CD4-positive, alpha-beta T cell (primary cell): ENCODE measurements around the gene ACOX3. TPM values are rescaled to one million over a fixed set of nuclear protein-coding genes. Genes with fewer than 3 reads are reported as not detected.

Experiments
- ATAC-seq: fragments of 200-7000 bp; cut with Tn5 transposase; one replicate; pipeline ENCODE4 v1.10.0; 2022; ENCODE audit warnings: mild to moderate bottlenecking; ENCODE audit not compliant: poor library complexity
- CTCF ChIA-PET: fragments of 350-600 bp; sonication (Branson Sonifier 250); formaldehyde crosslinking; loops from one replicate; lab custom pipeline; 2021; ENCODE audit warnings: antibody characterized with exemption, inconsistent platforms; lab: Charles Lee
- POLR2A ChIA-PET: fragments of 350-600 bp; sonication (Branson Sonifier 250); formaldehyde crosslinking; loops from one replicate; lab custom pipeline; 2021; ENCODE audit warnings: antibody characterized with exemption, inconsistent platforms; lab: Charles Lee
- DNase-seq, 14 experiments: peaks; one replicate each; pipeline ENCODE4 v3.0.0-alpha.2; 2013 to 2020; ENCODE audit warnings: mixed read lengths in 2 of 14
- H3K27ac ChIP-seq, 2 donors: one replicate each; pipeline versions ENCODE4 v1.5.1 to v1.7.0; 2013; ENCODE audit warnings: low read length in 2 of 2, low read depth in 1 of 2, mild to moderate bottlenecking in 1 of 2
- H3K27me3 ChIP-seq, 2 experiments: 1 replicate in 1 of 2; 2 replicates in 1 of 2; pipeline versions ENCODE4 v1.6.1 to v1.7.0; 2013; ENCODE audit warnings: low read length in 2 of 2, control low read depth in 1 of 2, mild to moderate bottlenecking in 1 of 2, moderate library complexity in 1 of 2; ENCODE audit not compliant: insufficient read depth in 2 of 2, control insufficient read depth in 1 of 2
- H3K36me3 ChIP-seq: one replicate; pipeline ENCODE4 v1.6.1; 2013; ENCODE audit warnings: low read length, control low read depth; ENCODE audit not compliant: insufficient read depth
- H3K4me1 ChIP-seq: one replicate; pipeline ENCODE4 v1.6.1; 2013; ENCODE audit warnings: low read length, control low read depth; ENCODE audit not compliant: insufficient read depth
- H3K4me3 ChIP-seq: one replicate; pipeline ENCODE4 v1.5.1; 2013; ENCODE audit warnings: mild to moderate bottlenecking, low read length, moderate library complexity
- H3K9me3 ChIP-seq, 2 experiments: 1 replicate in 1 of 2; 2 replicates in 1 of 2; pipeline versions ENCODE4 v1.6.1 to v1.7.0; 2013; ENCODE audit warnings: low read length in 2 of 2, mild to moderate bottlenecking in 2 of 2, control low read depth in 1 of 2, moderate library complexity in 1 of 2; ENCODE audit not compliant: control insufficient read depth in 1 of 2, insufficient read depth in 1 of 2
- H3K27ac Mint-ChIP-seq: one replicate; pipeline ENCODE4 v1.8.0; 2020; ENCODE audit warnings: mixed read lengths
- H3K27me3 Mint-ChIP-seq: one replicate; pipeline ENCODE4 v1.8.0; 2021; ENCODE audit warnings: mixed read lengths
- H3K36me3 Mint-ChIP-seq: one replicate; pipeline ENCODE4 v1.8.0; 2021; ENCODE audit warnings: low read depth, mixed read lengths
- H3K4me1 Mint-ChIP-seq: one replicate; pipeline ENCODE4 v1.8.0; 2021; ENCODE audit warnings: low read depth, mixed read lengths
- H3K4me3 Mint-ChIP-seq: one replicate; pipeline ENCODE4 v1.8.0; 2020; ENCODE audit warnings: mild to moderate bottlenecking, mixed read lengths
- H3K9me3 Mint-ChIP-seq: one replicate; pipeline ENCODE4 v1.8.0; 2020; ENCODE audit warnings: mixed read lengths
- CTCF ChIP-seq: fragments of 200-600 bp; IDR thresholded peaks from one replicate; pipeline ENCODE4 v1.8.0; 2022; ENCODE audit warnings: antibody characterized with exemption, mild to moderate bottlenecking
- intact Hi-C, 2 experiments: fragments of 100-400 bp; cut with DNase I in 1 of 2; cut with micrococcal nuclease in 1 of 2; formaldehyde crosslinking; loops; one replicate each; pipeline versions ENCODE4 v1.15.1 to v1.9.0; 2023 to 2025; cut with DNase I, micrococcal nuclease
- total RNA-seq, 174 experiments: library from RNA in 2 of 174; stranded (reverse) in 2 of 174; gene quantifications; one replicate each; pipeline ENCODE4 v1.2.3 and lab custom pipeline; 2021 to 2026

ACOX3 gene
- total RNA-seq, 2 experiments from 2014 or later, result 4.9 to 6.1 TPM

GRCh38 chr4:8404791-8405515 is 35.6 kb downstream of the ACOX3 start:
- DNase-seq (no peak), ATAC-seq (no peak)
- no peak overlapping the region for H3K4me3 ChIP-seq
- ChIA-PET POLR2A (no interaction called here), CTCF (interaction anchor here (3.0 kb wide), 1 partner anchor 228 kb away, joined by 11 read pairs; no protein-coding TSS in a partner anchor)
- Mint-ChIP-seq H3K27me3 (no peaks in the 10 kb centered on the region), H3K27ac (no peak overlapping the region), H3K4me3 (no peak overlapping the region), H3K36me3 (peaks cover 56% of the 10 kb centered on the region), H3K4me1 (no peaks in the 10 kb centered on the region), H3K9me3 (no peaks in the 10 kb centered on the region)
- peaks cover 9% of the 10 kb centered on the region for H3K4me1 ChIP-seq
- H3K27ac ChIP-seq, result no peak overlapping the region
- H3K9me3 ChIP-seq, result no peaks in the 10 kb centered on the region
- no peaks in the 10 kb centered on the region for H3K27me3 ChIP-seq
- H3K36me3 ChIP-seq, result peaks cover 24% of the 10 kb centered on the region
- no peak for TF ChIP-seq CTCF
- intact Hi-C loops, result no loop called here

- no peaks in the 10 kb centered on the region for H3K9me3 ChIP-seq
- H3K27me3 ChIP-seq, result no peaks in the 10 kb centered on the region
- H3K4me3 Mint-ChIP-seq, result no peak overlapping the region
- no peaks in the 10 kb centered on the region for H3K9me3 Mint-ChIP-seq
- H3K36me3 Mint-ChIP-seq, result peaks cover 51% of the 10 kb centered on the region
- H3K27me3 Mint-ChIP-seq, result no peaks in the 10 kb centered on the region
- H3K27ac ChIP-seq, result no peak overlapping the region
- DNase-seq (no peak), ATAC-seq (no peak)
- peaks cover 26% of the 10 kb centered on the region for H3K36me3 ChIP-seq
- CTCF ChIA-PET, result interaction anchor here (3.0 kb wide), 1 partner anchor 227 kb away, joined by 11 read pairs; no protein-coding TSS in a partner anchor
- POLR2A ChIA-PET, result no interaction called here
- H3K4me1 ChIP-seq, result no peaks in the 10 kb centered on the region
- no peak overlapping the region for H3K4me3 ChIP-seq
- no peak for TF ChIP-seq CTCF
- H3K27ac Mint-ChIP-seq, result no peak overlapping the region
- intact Hi-C loops, result loop anchor here (1.0 kb wide), 2 partner anchors 162 to 227 kb away; no protein-coding TSS in a partner anchor
- no peaks in the 10 kb centered on the region for H3K4me1 Mint-ChIP-seq
Measured at GRCh38 chr4:8403976-8404375, 36.5 kb downstream of the ACOX3 start.

- intact Hi-C loops, result loop anchor here (1.0 kb wide), 2 partner anchors 161 to 226 kb away; no protein-coding TSS in a partner anchor
- CTCF ChIA-PET, result interaction anchor here (3.0 kb wide), 1 partner anchor 226 kb away, joined by 11 read pairs; no protein-coding TSS in a partner anchor
- TF ChIP-seq CTCF, result peak; percentile 85
- POLR2A ChIA-PET, result interaction anchor here (0.9 kb wide), 1 partner anchor 204 kb away, joined by 3 read pairs; the partner anchor contains the start of gene SH3TC1
- H3K9me3 ChIP-seq, result no peaks in the 10 kb centered on the region
- no peaks in the 10 kb centered on the region for H3K27me3 ChIP-seq
- DNase-seq, result peak in 13 of 14 experiments; percentile 20 to 71 (median 41)
- no peak overlapping the region for H3K4me3 ChIP-seq
- ATAC-seq, result peak; percentile 46
- no peak overlapping the region for H3K27ac ChIP-seq
- H3K36me3 ChIP-seq, result peaks cover 26% of the 10 kb centered on the region
- Mint-ChIP-seq H3K4me1 (no peaks in the 10 kb centered on the region), H3K9me3 (no peaks in the 10 kb centered on the region), H3K27ac (no peak overlapping the region), H3K36me3 (peaks cover 57% of the 10 kb centered on the region), H3K27me3 (no peaks in the 10 kb centered on the region), H3K4me3 (no peak overlapping the region)
- no peaks in the 10 kb centered on the region for H3K4me1 ChIP-seq
Measured at GRCh38 chr4:8403173-8403753, 37.3 kb downstream of the ACOX3 start.
